T-cell (primary cell): ENCODE results near the gene APOC4. TPM values are rescaled to one million over a fixed set of nuclear protein-coding genes. Genes with fewer than 3 reads are reported as not detected.

Source experiments
- ATAC-seq, 4 experiments: fragments of 200-7000 bp in 3 of 4; fragments of 150-1000 bp in 1 of 4; cut with Tn5 transposase; replicated peaks in 1 of 4; 1 replicate in 3 of 4; 2 replicates in 1 of 4; pipeline ENCODE4 v1.10.0; 2021; ENCODE audit warnings: moderate library complexity in 3 of 4, mild to moderate bottlenecking in 2 of 4, moderate number of reproducible peaks in 1 of 4
- CTCF ChIA-PET, 2 donors: fragments of 300-600 bp; sonication (Branson Sonifier 250); formaldehyde crosslinking; loops; one replicate each; lab custom pipeline; 2022; ENCODE audit warnings: antibody characterized with exemption in 2 of 2; lab: Charles Lee
- POLR2A ChIA-PET, 2 donors: fragments of 300-600 bp; sonication (Branson Sonifier 250); formaldehyde crosslinking; loops; one replicate each; lab custom pipeline; 2022; ENCODE audit warnings: antibody characterized with exemption in 2 of 2; lab: Charles Lee
- DNase-seq, 35 experiments: peaks; one replicate each; pipeline versions ENCODE4 v3.0.0 to v3.0.0-alpha.2; 2013 to 2023
- H3K27ac ChIP-seq: one replicate; pipeline ENCODE4 v1.5.1; 2013; ENCODE audit warnings: low read length
- H3K27me3 ChIP-seq, 2 experiments: replicated peaks in 1 of 2; 1 replicate in 1 of 2; 2 replicates in 1 of 2; pipeline versions ENCODE4 v1.6.1 to v1.7.0; 2013; ENCODE audit warnings: low read length in 1 of 2, mixed read lengths in 1 of 2; ENCODE audit not compliant: control insufficient read depth in 2 of 2, insufficient read depth in 2 of 2; ENCODE audit errors: extremely low read depth in 1 of 2
- H3K36me3 ChIP-seq, 2 donors: 1 replicate in 1 of 2; 2 replicates in 1 of 2; pipeline versions ENCODE4 v1.6.1 to v1.7.0; 2013; ENCODE audit warnings: low read length in 1 of 2; ENCODE audit not compliant: control insufficient read depth in 2 of 2, insufficient read depth in 1 of 2; ENCODE audit errors: extremely low read depth in 1 of 2
- H3K4me1 ChIP-seq, 2 experiments: 1 replicate in 1 of 2; 2 replicates in 1 of 2; pipeline versions ENCODE4 v1.6.1 to v1.7.0; 2013; ENCODE audit warnings: low read length in 2 of 2, mixed read lengths in 1 of 2; ENCODE audit not compliant: insufficient read depth in 2 of 2, control insufficient read depth in 1 of 2; ENCODE audit errors: extremely low read depth in 1 of 2
- H3K4me3 ChIP-seq, 2 donors: 1 replicate in 1 of 2; 2 replicates in 1 of 2; pipeline versions ENCODE4 v1.5.1 to v1.7.0; 2013; ENCODE audit warnings: mild to moderate bottlenecking in 2 of 2, low read length in 1 of 2, moderate library complexity in 1 of 2; ENCODE audit not compliant: control insufficient read depth in 1 of 2; ENCODE audit errors: extremely low read depth in 1 of 2
- H3K9me3 ChIP-seq: 2 replicates; pipeline ENCODE4 v1.7.0; 2013
- H3K27ac Mint-ChIP-seq, 2 donors: one replicate each; pipeline ENCODE4 v1.8.0; 2020 to 2021; ENCODE audit warnings: mild to moderate bottlenecking in 2 of 2, mixed read lengths in 2 of 2
- H3K27me3 Mint-ChIP-seq, 2 donors: one replicate each; pipeline ENCODE4 v1.8.0; 2021 to 2022; ENCODE audit warnings: mixed read lengths in 2 of 2
- H3K36me3 Mint-ChIP-seq: one replicate; pipeline ENCODE4 v1.8.0; 2021; ENCODE audit warnings: mixed read lengths
- H3K4me1 Mint-ChIP-seq, 3 donors: one replicate each; pipeline ENCODE4 v1.8.0; 2020 to 2022; ENCODE audit warnings: mixed read lengths in 3 of 3, mild to moderate bottlenecking in 1 of 3
- H3K4me3 Mint-ChIP-seq, 3 donors: one replicate each; pipeline ENCODE4 v1.8.0; 2020 to 2022; ENCODE audit warnings: mild to moderate bottlenecking in 3 of 3, mixed read lengths in 3 of 3, moderate library complexity in 3 of 3
- H3K9me3 Mint-ChIP-seq, 3 donors: one replicate each; pipeline ENCODE4 v1.8.0; 2020 to 2022; ENCODE audit warnings: mixed read lengths in 3 of 3
- WGBS: methylation state at CpG from one replicate; pipeline ENCODE4 v1.1.5; 2013; ENCODE audit warnings: missing lambda C conversion rate; ENCODE audit not compliant: insufficient coverage; 5-methylcytosine and 5-hydroxymethylcytosine counted together
- total RNA-seq, 35 experiments: library from RNA in 6 of 35; stranded (reverse) in 6 of 35; fragments of 120-200 nt in 1 of 35; gene quantifications; one replicate each; pipeline versions ENCODE4 v1.2.1 to v1.2.4 and lab custom pipeline; 2013 to 2026

Gene APOC4
- total RNA-seq, 5 donors from 2014 or later (not counting 1 experiment from before 2014, with no cell fraction given) = not detected

DNA sequence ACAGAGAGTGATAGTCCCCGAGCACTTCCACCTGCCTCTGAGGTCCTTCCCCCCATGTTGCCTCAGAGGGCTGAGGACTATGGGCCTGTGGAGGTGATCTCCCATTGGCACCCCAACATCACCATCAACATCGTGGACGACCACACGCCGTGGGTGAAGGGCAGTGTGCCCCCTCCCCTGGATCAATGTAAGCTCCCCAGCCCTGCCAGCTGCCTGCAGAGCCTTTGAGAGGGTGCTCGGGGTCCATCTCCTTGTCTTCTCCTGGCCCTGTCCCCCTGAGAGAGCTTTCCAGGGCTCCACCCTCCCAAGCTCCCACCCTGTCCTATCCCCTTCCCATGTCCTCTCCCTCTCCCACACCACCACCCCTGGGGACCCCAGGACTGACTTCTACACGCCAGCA lies 44.4 kb downstream of the APOC4 start:
- DNase-seq = no peak

DNA sequence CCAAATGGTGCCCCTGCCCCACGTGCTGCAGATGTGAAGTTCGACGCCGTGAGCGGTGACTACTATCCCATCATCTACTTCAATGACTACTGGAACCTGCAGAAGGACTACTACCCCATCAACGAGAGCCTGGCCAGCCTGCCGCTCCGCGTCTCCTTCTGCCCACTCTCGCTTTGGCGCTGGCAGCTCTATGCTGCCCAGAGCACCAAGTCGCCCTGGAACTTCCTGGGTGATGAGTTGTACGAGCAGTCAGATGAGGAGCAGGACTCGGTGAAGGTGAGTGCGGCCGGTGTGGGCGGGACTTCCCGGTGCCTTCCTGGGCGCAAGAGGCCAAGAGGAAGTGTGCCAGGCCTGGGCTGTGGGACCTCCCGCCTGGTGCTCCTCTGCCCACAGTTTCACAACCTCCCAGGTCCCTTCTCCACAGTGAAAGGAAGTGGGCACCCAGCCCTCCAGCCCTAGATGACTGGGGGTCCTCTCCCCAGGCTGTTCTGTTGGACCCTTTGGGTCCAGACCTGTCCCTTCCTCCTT lies 45.2 kb downstream of the APOC4 start:
- POLR2A ChIA-PET = interaction anchor here in 1 of 2 donors (0.6 kb wide), 1 partner anchor 1676 kb away, joined by 3 read pairs; no protein-coding TSS in a partner anchor
- Histone ChIP-seq H3K36me3 (peaks cover 37 to 64% of the 10 kb centered on the region in 2 donors), H3K4me3 (no peak overlapping the region), H3K27ac (no peak overlapping the region), H3K4me1 (no peaks in the 10 kb centered on the region), H3K27me3 (no peaks in the 10 kb centered on the region), H3K9me3 (no peaks in the 10 kb centered on the region)
- Mint-ChIP-seq H3K36me3 (peaks cover 27% of the 10 kb centered on the region), H3K9me3 (no peaks in the 10 kb centered on the region), H3K4me1 (peaks cover 0 to 2% (median 1%) of the 10 kb centered on the region in 3 donors), H3K27me3 (no peaks in the 10 kb centered on the region), H3K4me3 (no peak overlapping the region), H3K27ac (no peak overlapping the region)
- no peak for ATAC-seq
- WGBS = 93% methylated on average over 11 of the region's 20 CpGs
- no peak for DNase-seq
- CTCF ChIA-PET = no interaction called here

More for the DNA sequence above, 44.4 kb downstream of the APOC4 start:
- H3K4me1 ChIP-seq = no peaks in the 10 kb centered on the region
- H3K9me3 ChIP-seq = no peaks in the 10 kb centered on the region
- POLR2A ChIA-PET = no interaction called here
- H3K4me1 Mint-ChIP-seq = peaks cover 0 to 2% (median 1%) of the 10 kb centered on the region in 3 donors
- H3K27me3 ChIP-seq = no peaks in the 10 kb centered on the region
- no peak overlapping the region for H3K4me3 ChIP-seq
- H3K27me3 Mint-ChIP-seq = no peaks in the 10 kb centered on the region
- CTCF ChIA-PET = no interaction called here
- peaks cover 31% of the 10 kb centered on the region for H3K36me3 Mint-ChIP-seq
- WGBS = 95% methylated on average over 5 of the region's 7 CpGs
- peaks cover 33 to 66% of the 10 kb centered on the region in 2 donors for H3K36me3 ChIP-seq
- H3K27ac ChIP-seq = no peak overlapping the region
- no peak overlapping the region for H3K27ac Mint-ChIP-seq
- no peaks in the 10 kb centered on the region for H3K9me3 Mint-ChIP-seq
- ATAC-seq = no peak
- no peak overlapping the region for H3K4me3 Mint-ChIP-seq

DNA sequence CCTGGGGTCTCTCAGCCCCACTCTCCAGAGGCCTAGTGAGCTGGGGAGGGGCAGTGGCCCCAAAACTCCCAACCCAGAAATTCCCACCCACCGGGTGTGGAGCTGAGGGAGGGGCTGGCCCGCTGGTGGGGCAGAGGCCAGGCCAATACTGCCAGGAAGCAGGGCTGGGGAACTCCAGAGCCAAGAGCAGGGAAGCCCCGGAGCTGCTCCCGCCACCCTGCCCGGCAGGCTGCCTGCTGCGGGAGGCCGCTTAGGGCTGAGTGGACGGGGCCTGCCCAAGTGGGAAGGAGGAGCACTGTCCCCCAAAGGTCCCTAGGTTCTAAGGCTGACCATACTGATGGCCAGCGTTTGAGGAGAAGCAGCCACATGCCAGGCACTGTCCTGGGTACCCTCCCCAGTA lies 46.2 kb downstream of the APOC4 start:
- no peak for ATAC-seq
- no peak overlapping the region for H3K27ac ChIP-seq
- H3K27ac Mint-ChIP-seq = no peak overlapping the region
- no peaks in the 10 kb centered on the region for H3K9me3 Mint-ChIP-seq
- H3K36me3 ChIP-seq = peaks cover 32 to 60% of the 10 kb centered on the region in 2 donors
- peaks cover 27% of the 10 kb centered on the region for H3K36me3 Mint-ChIP-seq
- no peaks in the 10 kb centered on the region for H3K27me3 Mint-ChIP-seq
- no peaks in the 10 kb centered on the region for H3K4me1 ChIP-seq
- H3K27me3 ChIP-seq = no peaks in the 10 kb centered on the region
- WGBS = over 99% methylated on average over 8 of the region's 9 CpGs
- ChIA-PET CTCF (interaction anchor here (0.6 to 1.3 kb wide), 4 partner anchors 9 to 77 kb away, joined by 3 to 5 read pairs (median 4); no protein-coding TSS in a partner anchor), POLR2A (no interaction called here)
- no peaks in the 10 kb centered on the region for H3K9me3 ChIP-seq
- no peak for DNase-seq
- peaks cover 0 to 2% (median 1%) of the 10 kb centered on the region in 3 donors for H3K4me1 Mint-ChIP-seq
- no peak overlapping the region for H3K4me3 ChIP-seq
- no peak overlapping the region for H3K4me3 Mint-ChIP-seq

DNA sequence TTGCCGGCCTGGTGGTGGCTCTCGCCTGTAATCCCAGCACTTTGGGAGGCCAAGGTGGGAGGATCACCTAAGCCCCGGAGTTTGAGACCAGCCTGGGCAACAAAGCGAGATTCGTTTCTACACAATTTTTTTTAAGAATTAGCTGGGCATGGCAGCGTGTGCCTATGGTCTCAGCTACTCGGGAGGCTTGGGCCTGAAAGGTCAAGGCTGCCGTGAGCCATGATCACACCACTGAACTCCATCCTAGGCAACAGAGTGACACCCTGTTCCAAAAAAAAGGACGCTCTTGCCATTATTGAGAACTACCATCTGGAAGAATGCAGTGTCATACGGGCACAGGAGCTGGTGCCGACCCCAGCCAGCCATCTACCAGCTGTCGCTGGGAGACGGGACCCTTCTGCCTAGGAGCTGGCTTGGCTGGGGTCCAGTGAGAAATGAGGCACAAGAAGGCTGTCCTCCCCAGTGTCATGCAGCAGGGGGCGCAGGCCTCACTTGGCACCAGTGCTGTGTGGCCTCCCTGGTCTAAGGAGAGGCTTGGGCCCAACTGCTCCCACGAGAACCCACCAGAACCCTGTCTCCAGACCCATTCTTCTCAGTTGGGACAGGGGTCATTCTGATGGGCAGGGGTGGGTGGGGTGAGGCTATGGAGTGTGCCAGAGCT lies 47.0 kb downstream of the APOC4 start:
- H3K36me3 Mint-ChIP-seq = peaks cover 26% of the 10 kb centered on the region
- POLR2A ChIA-PET = no interaction called here

DNA sequence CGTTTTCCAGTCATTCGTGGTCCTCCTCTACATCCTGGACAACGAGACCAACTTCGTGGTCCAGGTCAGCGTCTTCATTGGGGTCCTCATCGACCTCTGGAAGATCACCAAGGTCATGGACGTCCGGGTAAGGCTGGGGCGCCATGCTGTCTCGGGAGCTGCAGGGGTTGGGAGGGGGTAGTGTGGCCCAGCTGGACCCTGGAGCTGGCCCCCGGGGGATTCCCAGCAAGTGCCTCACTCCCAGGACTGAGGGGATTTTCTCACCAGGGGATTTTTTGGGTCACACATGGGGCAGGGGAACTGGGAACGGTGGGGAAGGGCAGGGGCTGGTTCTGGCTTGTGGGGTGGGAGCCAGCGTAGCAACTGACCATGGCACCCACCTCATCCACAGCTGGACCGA lies 48.4 kb downstream of the APOC4 start:
- no peak overlapping the region for H3K27ac Mint-ChIP-seq
- Histone ChIP-seq H3K4me1 (no peaks in the 10 kb centered on the region), H3K9me3 (no peaks in the 10 kb centered on the region), H3K27ac (no peak overlapping the region), H3K4me3 (no peak overlapping the region), H3K36me3 (peaks cover 21 to 46% of the 10 kb centered on the region in 2 donors), H3K27me3 (no peaks in the 10 kb centered on the region)
- DNase-seq (no peak), ATAC-seq (no peak)
- H3K27me3 Mint-ChIP-seq = no peaks in the 10 kb centered on the region
- WGBS = 96% methylated on average over 11 of the region's 14 CpGs
- H3K4me3 Mint-ChIP-seq = no peak overlapping the region
- H3K4me1 Mint-ChIP-seq = peaks cover 1 to 4% (median 2%) of the 10 kb centered on the region in 3 donors
- no peaks in the 10 kb centered on the region for H3K9me3 Mint-ChIP-seq
- peaks cover 21% of the 10 kb centered on the region for H3K36me3 Mint-ChIP-seq
- CTCF ChIA-PET = no interaction called here
- POLR2A ChIA-PET = no interaction called here

More for the DNA sequence above, 47.0 kb downstream of the APOC4 start:
- H3K27ac Mint-ChIP-seq = peak overlapping the region in 1 of 2 donors; percentile 2
- peaks cover 0 to 2% (median 1%) of the 10 kb centered on the region in 3 donors for H3K4me1 Mint-ChIP-seq
- ATAC-seq = peak; percentile 47 to 80 (median 62)
- H3K27me3 ChIP-seq = no peaks in the 10 kb centered on the region
- H3K9me3 Mint-ChIP-seq = no peaks in the 10 kb centered on the region
- no peaks in the 10 kb centered on the region for H3K9me3 ChIP-seq
- 95% methylated on average over 14 of the region's 15 CpGs for WGBS
- H3K4me3 ChIP-seq = no peak overlapping the region
- no peak overlapping the region for H3K4me3 Mint-ChIP-seq
- no peaks in the 10 kb centered on the region for H3K4me1 ChIP-seq
- CTCF ChIA-PET = interaction anchor here (0.6 to 1.3 kb wide), 3 partner anchors 70 to 76 kb away, joined by 3 to 5 read pairs (median 3); no protein-coding TSS in a partner anchor
- peaks cover 30 to 58% of the 10 kb centered on the region in 2 donors for H3K36me3 ChIP-seq
- H3K27ac ChIP-seq = no peak overlapping the region
- peak; percentile 20 to 78 (median 58) for DNase-seq
- no peaks in the 10 kb centered on the region for H3K27me3 Mint-ChIP-seq

DNA sequence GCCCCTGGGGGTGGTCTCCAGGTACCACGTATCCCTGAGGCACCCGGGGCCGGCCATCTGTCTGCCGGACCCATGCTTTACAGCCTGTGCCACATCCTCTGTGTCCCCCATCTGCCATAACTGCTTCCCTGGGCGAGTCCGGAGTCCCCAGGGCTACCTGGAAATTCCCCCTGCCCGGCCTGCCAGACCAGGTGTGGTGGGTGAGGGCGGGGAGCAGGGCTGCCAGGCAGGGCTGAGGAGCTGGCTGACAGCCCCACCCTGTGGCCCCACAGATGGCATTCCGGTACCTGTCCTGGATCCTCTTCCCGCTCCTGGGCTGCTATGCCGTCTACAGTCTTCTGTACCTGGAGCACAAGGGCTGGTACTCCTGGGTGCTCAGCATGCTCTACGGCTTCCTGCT lies 48.9 kb downstream of the APOC4 start:
- H3K4me1 ChIP-seq = no peaks in the 10 kb centered on the region
- peaks cover 19 to 40% of the 10 kb centered on the region in 2 donors for H3K36me3 ChIP-seq
- POLR2A ChIA-PET = no interaction called here
- no peak overlapping the region for H3K27ac ChIP-seq
- H3K9me3 ChIP-seq = no peaks in the 10 kb centered on the region
- Mint-ChIP-seq H3K4me3 (no peak overlapping the region), H3K4me1 (peaks cover 1 to 4% (median 2%) of the 10 kb centered on the region in 3 donors), H3K36me3 (peaks cover 18% of the 10 kb centered on the region), H3K27me3 (no peaks in the 10 kb centered on the region), H3K9me3 (no peaks in the 10 kb centered on the region), H3K27ac (no peak overlapping the region)
- no peaks in the 10 kb centered on the region for H3K27me3 ChIP-seq
- CTCF ChIA-PET = no interaction called here
- 98% methylated on average over 9 of the region's 12 CpGs for WGBS
- H3K4me3 ChIP-seq = no peak overlapping the region
- no peak for DNase-seq
- ATAC-seq = no peak
